ENCODE measurements around the gene GAS5. TPM values are rescaled to one million over a fixed set of nuclear protein-coding genes. Genes with fewer than 3 reads are reported as not detected.
A peak's percentile ranks its signal among the peaks of the same experiment; 100 is the strongest.

GAS5 gene
- total and polyA plus RNA-seq, 9 of the 15 experiments (the other 6 are each of a cell fraction or from before 2014, with no cell fraction given), result 565 to 1,860 (median 1,006) TPM

DNA sequence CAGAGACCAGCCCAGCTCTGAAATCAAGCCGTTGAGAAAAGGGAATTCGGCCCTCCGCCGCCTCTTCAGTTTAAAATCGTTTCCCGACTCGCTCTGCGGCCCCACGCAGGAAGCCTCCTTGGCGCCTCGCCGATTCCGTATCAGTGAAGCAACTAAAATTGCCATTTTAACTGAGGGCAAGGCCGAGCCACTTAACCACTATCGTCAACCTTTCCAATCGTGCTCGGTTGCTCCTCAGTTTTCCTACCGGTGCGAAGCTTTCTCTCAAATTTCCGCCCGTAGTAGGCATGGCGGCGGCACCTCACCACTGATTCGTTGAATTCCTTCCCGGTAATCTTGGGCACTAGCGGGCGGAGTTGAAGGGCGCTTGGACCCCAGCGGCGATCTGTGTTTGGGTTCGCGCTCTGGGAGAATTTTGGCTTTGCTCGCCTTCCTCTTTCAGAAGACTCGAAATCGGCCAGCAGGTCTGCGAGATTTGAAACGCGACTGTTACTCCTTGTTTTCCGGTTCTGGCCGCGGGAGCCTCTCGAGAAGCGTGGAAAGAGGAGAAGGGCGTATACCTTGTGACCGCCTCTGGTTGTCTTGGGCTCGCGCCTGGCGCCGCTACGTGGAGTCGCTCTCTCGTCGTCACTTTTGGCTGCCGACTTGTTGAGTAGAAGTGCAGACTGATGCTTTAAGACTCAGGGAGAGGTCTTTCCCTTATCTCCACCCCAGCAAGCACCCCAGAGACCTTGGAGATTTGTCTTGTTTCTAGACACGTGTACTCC, 43.3 kb downstream of the GAS5 start, which contains the start of the genes CENPL and DARS2 (continued):
- TF ChIP-seq, protein P1, sequence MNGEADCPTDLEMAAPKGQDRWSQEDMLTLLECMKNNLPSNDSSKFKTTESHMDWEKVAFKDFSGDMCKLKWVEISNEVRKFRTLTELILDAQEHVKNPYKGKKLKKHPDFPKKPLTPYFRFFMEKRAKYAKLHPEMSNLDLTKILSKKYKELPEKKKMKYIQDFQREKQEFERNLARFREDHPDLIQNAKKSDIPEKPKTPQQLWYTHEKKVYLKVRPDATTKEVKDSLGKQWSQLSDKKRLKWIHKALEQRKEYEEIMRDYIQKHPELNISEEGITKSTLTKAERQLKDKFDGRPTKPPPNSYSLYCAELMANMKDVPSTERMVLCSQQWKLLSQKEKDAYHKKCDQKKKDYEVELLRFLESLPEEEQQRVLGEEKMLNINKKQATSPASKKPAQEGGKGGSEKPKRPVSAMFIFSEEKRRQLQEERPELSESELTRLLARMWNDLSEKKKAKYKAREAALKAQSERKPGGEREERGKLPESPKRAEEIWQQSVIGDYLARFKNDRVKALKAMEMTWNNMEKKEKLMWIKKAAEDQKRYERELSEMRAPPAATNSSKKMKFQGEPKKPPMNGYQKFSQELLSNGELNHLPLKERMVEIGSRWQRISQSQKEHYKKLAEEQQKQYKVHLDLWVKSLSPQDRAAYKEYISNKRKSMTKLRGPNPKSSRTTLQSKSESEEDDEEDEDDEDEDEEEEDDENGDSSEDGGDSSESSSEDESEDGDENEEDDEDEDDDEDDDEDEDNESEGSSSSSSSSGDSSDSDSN (IDR thresholded peaks at IDR 0.05; ENCODE audit: borderline replicate concordance in 1 of 2, low read depth in 2 of 2, low read length in 2 of 2), result peak; percentile 58 to 79; a peak in 1 of 4 replicates
- TF ChIP-seq RBM39 (optimal IDR thresholded peaks at IDR 0.05; ENCODE audit: low read depth, low read length) (peak; percentile 11), FOS (IDR thresholded peaks at IDR 0.05; ENCODE audit: extremely low read depth, insufficient read length) (no peak), ETS1 (conservative IDR thresholded peaks at IDR 0.05; ENCODE audit: control insufficient read depth, low read depth, low read length) (peak; percentile 92), TBL1XR1 (IDR thresholded peaks at IDR 0.05; ENCODE audit: low read length in 2 of 2) (peak in 1 of 2 experiments; percentile 76; a peak in 2 of 4 replicates), FOXP4 (CRISPR knock-in tag; IDR thresholded peaks at IDR 0.05; ENCODE audit: borderline replicate concordance) (peak; percentile 75; the same call in 1 of the 2 replicates), MTA3 (IDR thresholded peaks at IDR 0.05; ENCODE audit: borderline replicate concordance) (peak; percentile 75), ADNP (tag; IDR thresholded peaks at IDR 0.05) (no peak), ZNF263 (CRISPR knock-in tag; IDR thresholded peaks at IDR 0.05; ENCODE audit: borderline replicate concordance) (no peak), TCFL5 (CRISPR knock-in tag; conservative IDR thresholded peaks at IDR 0.05) (no peak), TRIM28 (IDR thresholded peaks at IDR 0.05) (peak; percentile 17; the same call in 1 of the 2 replicates), SMARCA4 (IDR thresholded peaks at IDR 0.05) (0 out of 2 replicates have a peak, but pooled peaks have one; percentile 63), BCLAF1 (IDR thresholded peaks at IDR 0.05; ENCODE audit: borderline replicate concordance in 1 of 2, control insufficient read depth in 1 of 2, low read depth in 2 of 2, low read length in 1 of 2) (0 out of 4 replicates have a peak, but pooled peaks of 1 of the 2 experiments have one; percentile 35)
- TF ChIP-seq, protein P2, sequence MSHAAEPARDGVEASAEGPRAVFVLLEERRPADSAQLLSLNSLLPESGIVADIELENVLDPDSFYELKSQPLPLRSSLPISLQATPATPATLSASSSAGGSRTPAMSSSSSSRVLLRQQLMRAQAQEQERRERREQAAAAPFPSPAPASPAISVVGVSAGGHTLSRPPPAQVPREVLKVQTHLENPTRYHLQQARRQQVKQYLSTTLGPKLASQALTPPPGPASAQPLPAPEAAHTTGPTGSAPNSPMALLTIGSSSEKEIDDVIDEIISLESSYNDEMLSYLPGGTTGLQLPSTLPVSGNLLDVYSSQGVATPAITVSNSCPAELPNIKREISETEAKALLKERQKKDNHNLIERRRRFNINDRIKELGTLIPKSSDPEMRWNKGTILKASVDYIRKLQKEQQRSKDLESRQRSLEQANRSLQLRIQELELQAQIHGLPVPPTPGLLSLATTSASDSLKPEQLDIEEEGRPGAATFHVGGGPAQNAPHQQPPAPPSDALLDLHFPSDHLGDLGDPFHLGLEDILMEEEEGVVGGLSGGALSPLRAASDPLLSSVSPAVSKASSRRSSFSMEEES (CRISPR knock-in tag; IDR thresholded peaks at IDR 0.05), result no peak
